GM12878 (cell line): ENCODE data around the gene CDKL5. TPM values are rescaled to one million over a fixed set of nuclear protein-coding genes. Genes with fewer than 3 reads are reported as not detected.

Experiments
- ATAC-seq: fragments of 200-7000 bp; cut with Tn5 transposase; 3 replicates; pipeline ENCODE4 v1.9.1; 2020; ENCODE audit warnings: mild to moderate bottlenecking, moderate library complexity
- BruUV-seq: library from RNA; stranded (reverse); fragments of 400-500 nt; replicated peaks from 2 replicates; lab custom pipeline; 2021; lab: Mats Ljungman, UMichigan
- CTCF ChIA-PET: fragments of 300-600 bp; sonication (Branson Sonifier 250); formaldehyde crosslinking; extraction: SDS; loops from one replicate; lab custom pipeline; 2021; ENCODE audit warnings: inconsistent platforms; lab: Yijun Ruan, JAX
- POLR2A ChIA-PET: fragments of 350-600 bp; formaldehyde crosslinking; extraction: SDS; loops from one replicate; lab custom pipeline; 2021; ENCODE audit warnings: inconsistent platforms; lab: Charles Lee
- RAD21 ChIA-PET: fragments of 300-600 bp; sonication (Branson Sonifier 250); formaldehyde crosslinking; loops from one replicate; lab custom pipeline; 2023; ENCODE audit warnings: antibody characterized with exemption; ENCODE audit not compliant: unreplicated experiment; lab: Charles Lee
- SMC1A ChIA-PET: fragments of 300-600 bp; sonication (Branson Sonifier 250); formaldehyde crosslinking; loops from one replicate; lab custom pipeline; 2023; ENCODE audit not compliant: unreplicated experiment, uncharacterized antibody; lab: Charles Lee
- DNase-seq: peaks from one replicate; pipeline ENCODE4 v3.0.0-alpha.2; 2011; ENCODE audit warnings: low read depth, low spot score
- FAIRE-seq: peaks from 3 replicates; lab custom pipeline; 2011; peaks lifted over from hg19 to GRCh38; lab: Jason Lieb, UNC
- H2AFZ ChIP-seq: 2 replicates; pipeline ENCODE4 v1.6.0; 2011; ENCODE audit warnings: low read depth, low read length, control low read depth; ENCODE audit not compliant: control insufficient read depth
- H3K27ac ChIP-seq: 2 replicates; pipeline ENCODE4 v1.5.1; 2011; ENCODE audit warnings: control low read depth; ENCODE audit not compliant: control insufficient read depth, insufficient read depth
- H3K27me3 ChIP-seq, 2 experiments: replicated peaks in 1 of 2; 2 replicates each; pipeline versions ENCODE4 v1.6.0 to v1.6.1; 2011; ENCODE audit warnings: low read length in 1 of 2; ENCODE audit not compliant: control insufficient read depth in 2 of 2, insufficient read depth in 2 of 2
- H3K36me3 ChIP-seq, 2 experiments: 2 replicates each; pipeline ENCODE4 v1.5.1; 2011; ENCODE audit warnings: low read length in 1 of 2; ENCODE audit not compliant: control insufficient read depth in 2 of 2, insufficient read depth in 2 of 2
- H3K4me1 ChIP-seq: 2 replicates; pipeline ENCODE4 v1.6.1; 2011; ENCODE audit warnings: mild to moderate bottlenecking, low read length, moderate library complexity, mixed read lengths; ENCODE audit not compliant: control insufficient read depth, insufficient read depth
- H3K4me2 ChIP-seq: 2 replicates; pipeline ENCODE4 v1.6.0; 2011; ENCODE audit warnings: control low read depth; ENCODE audit not compliant: control insufficient read depth, insufficient read depth
- H3K4me3 ChIP-seq: fragments of 200-600 bp; sonication (generic); 2 replicates; pipeline ENCODE4 v1.5.1; 2016
- H3K79me2 ChIP-seq: 2 replicates; pipeline ENCODE4 v1.6.0; 2011; ENCODE audit warnings: low read length; ENCODE audit not compliant: control insufficient read depth, insufficient read depth
- H3K9ac ChIP-seq: 2 replicates; pipeline ENCODE4 v1.8.0; 2011; ENCODE audit warnings: low read length, control low read depth, mixed read lengths; ENCODE audit not compliant: control insufficient read depth, insufficient read depth
- H3K9me3 ChIP-seq: replicated peaks from 3 replicates; pipeline ENCODE4 v1.5.1; 2011; ENCODE audit warnings: mild to moderate bottlenecking, low read length; ENCODE audit not compliant: control insufficient read depth, insufficient read depth
- H4K20me1 ChIP-seq: 2 replicates; pipeline ENCODE4 v1.6.0; 2011; ENCODE audit not compliant: control insufficient read depth, insufficient read depth
- CTCF ChIP-seq, 3 experiments: IDR thresholded peaks in 2 of 3; conservative IDR thresholded peaks in 1 of 3; 2 replicates each; pipeline ENCODE4 v1.5.1; 2011; ENCODE audit warnings: low read depth in 3 of 3, low read length in 3 of 3, mild to moderate bottlenecking in 3 of 3, control low read depth in 2 of 3, moderate library complexity in 2 of 3, inconsistent platforms in 1 of 3, mixed read lengths in 1 of 3; ENCODE audit not compliant: control insufficient read depth in 2 of 3, insufficient read depth in 1 of 3; ENCODE audit errors: extremely low read depth in 1 of 3
- GABPA ChIP-seq: IDR thresholded peaks from 2 replicates; pipeline ENCODE4 v1.6.1; 2014; ENCODE audit warnings: antibody characterized with exemption, low read depth, mild to moderate bottlenecking, inconsistent platforms
- HDAC6 ChIP-seq: fragments of 200-600 bp; sonication (generic); IDR thresholded peaks from one replicate; pipeline ENCODE4 v1.8.0; 2017; ENCODE audit warnings: antibody characterized with exemption; ENCODE audit not compliant: unreplicated experiment
- IRF5 ChIP-seq: fragments of 450-650 bp; IDR thresholded peaks from 2 replicates; pipeline ENCODE4 v1.6.1; 2017; ENCODE audit warnings: borderline replicate concordance
- LARP7 ChIP-seq: fragments of 450-650 bp; IDR thresholded peaks from 2 replicates; pipeline ENCODE4 v1.6.1; 2017; ENCODE audit warnings: mild to moderate bottlenecking
- MTA2 ChIP-seq: fragments of 450-650 bp; IDR thresholded peaks from 2 replicates; pipeline ENCODE4 v1.6.1; 2016; ENCODE audit warnings: low read depth, mild to moderate bottlenecking, moderate library complexity
- NFIC ChIP-seq: IDR thresholded peaks from 2 replicates; pipeline ENCODE4 v1.6.1; 2012; ENCODE audit warnings: low read depth, mild to moderate bottlenecking, inconsistent platforms, low read length, moderate library complexity
- NR2C1 ChIP-seq: fragments of 450-650 bp; IDR thresholded peaks from 2 replicates; pipeline ENCODE4 v1.6.1; 2017; ENCODE audit warnings: antibody characterized with exemption, mild to moderate bottlenecking, moderate library complexity
- NRF1 ChIP-seq: conservative IDR thresholded peaks from 2 replicates; pipeline ENCODE4 v1.6.1; 2011; ENCODE audit warnings: mild to moderate bottlenecking, low read depth, low read length, improper control_type of control experiment
- POU2F2 ChIP-seq: IDR thresholded peaks from 3 replicates; pipeline ENCODE4 v1.6.1; 2011; ENCODE audit warnings: low read depth, mild to moderate bottlenecking, low read length, borderline replicate concordance
- RBBP5 ChIP-seq: fragments of 200-600 bp; sonication (generic); conservative IDR thresholded peaks from 2 replicates; pipeline ENCODE4 v1.6.1; 2016
- RELA ChIP-seq: fragments of 450-650 bp; IDR thresholded peaks from 2 replicates; pipeline ENCODE4 v1.8.0; 2014; ENCODE audit warnings: borderline replicate concordance; ENCODE audit not compliant: partially characterized antibody
- SIN3A ChIP-seq: IDR thresholded peaks from 2 replicates; pipeline ENCODE4 v1.6.1; 2012; ENCODE audit warnings: low read depth, low read length, improper control_type of control experiment
- SREBF1 ChIP-seq: IDR thresholded peaks from 2 replicates; pipeline ENCODE4 v1.6.1; 2012; ENCODE audit warnings: mild to moderate bottlenecking, low read length
- SUPT20H ChIP-seq: IDR thresholded peaks from 2 replicates; pipeline ENCODE4 v1.6.1; 2011; ENCODE audit warnings: low read depth, mild to moderate bottlenecking, low read length, moderate library complexity, borderline replicate concordance; ENCODE audit not compliant: control insufficient read depth
- TCF12 ChIP-seq: IDR thresholded peaks from 2 replicates; pipeline ENCODE4 v1.6.1; 2011; ENCODE audit warnings: low read depth, mild to moderate bottlenecking, low read length
- ZBED1 ChIP-seq: IDR thresholded peaks from 2 replicates; pipeline ENCODE4 v1.6.1; 2016; ENCODE audit warnings: borderline replicate concordance
- ZNF384 ChIP-seq: IDR thresholded peaks from 2 replicates; pipeline ENCODE4 v1.6.1; 2012; ENCODE audit warnings: low read depth, mild to moderate bottlenecking, low read length, improper control_type of control experiment, borderline replicate concordance
- WGBS: methylation state at CpG from one replicate; pipeline ENCODE4 v1.1.6; 2016; ENCODE audit warnings: low lambda C conversion rate; ENCODE audit not compliant: insufficient replicate concordance, insufficient coverage; ENCODE audit errors: missing lambda C conversion rate; 5-methylcytosine and 5-hydroxymethylcytosine counted together
- in situ Hi-C: fragments of 300-500 bp; cut with MboI; formaldehyde crosslinking; loops from 9 replicates; pipeline ENCODE4 v1.14.3; 2018; ENCODE audit warnings: mixed read lengths
- intact Hi-C: fragments of 100-400 bp; cut with micrococcal nuclease; formaldehyde crosslinking; loops from one replicate; pipeline ENCODE4 v1.14.2; 2022; ENCODE audit not compliant: unreplicated experiment
- polyA plus RNA-seq, 11 experiments: library from polyadenylated mRNA; depleted of rRNA in 4 of 11; unstranded in 6 of 11; stranded (reverse) in 5 of 11; fragments of >200 nt; fragmentation: Nextera tagmentation in 4 of 11; fragmentation: Illumina TruSeq in 1 of 11; extraction: Ambion mirVana in 4 of 11; extraction: Trizol in 1 of 11; gene quantifications; 1 replicate in 1 of 11; 2 replicates in 10 of 11; pipeline versions ENCODE4 v1.2.1 to v1.2.3, GENCODE V29; 2011 to 2016; ENCODE audit warnings: inconsistent platforms in 2 of 11, missing spikeins in 2 of 11, low read depth in 1 of 11
- total RNA-seq, 4 experiments: library from RNA; depleted of rRNA in 3 of 4; stranded (reverse); fragments of >200 nt in 3 of 4; fragmentation: Illumina TruSeq in 1 of 4; extraction: Trizol in 1 of 4; gene quantifications; 2 replicates each; pipeline versions ENCODE4 v1.2.1 to v1.2.3, GENCODE V29; 2013 to 2021

The CDKL5 gene
- total and polyA plus RNA-seq, 10 of the 15 experiments (the other 5 are each of a cell fraction or from before 2014, with no cell fraction given), result 1.4 to 14.5 (median 6.3) TPM

GRCh38 chrX:18394477-18394876, 30.9 kb upstream of the CDKL5 start:
- Histone ChIP-seq H3K27ac (no peak overlapping the region), H3K4me1 (no peaks in the 10 kb centered on the region), H3K36me3 (no peaks in the 10 kb centered on the region), H3K79me2 (no peaks in the 10 kb centered on the region), H3K4me2 (no peak overlapping the region), H4K20me1 (no peaks in the 10 kb centered on the region), H3K9me3 (no peaks in the 10 kb centered on the region), H3K27me3 (no peaks in the 10 kb centered on the region), H3K4me3 (no peak overlapping the region), H3K9ac (no peak overlapping the region), H2AFZ (no peak overlapping the region)
- BruUV-seq, result no TSS peak
- POLR2A ChIA-PET, result no interaction called here
- RAD21 ChIA-PET, result no interaction called here
- intact Hi-C loops (loop anchor here (5.0 to 10.0 kb wide), 5 partner anchors 370 to 1138 kb away; no protein-coding TSS in a partner anchor), in situ Hi-C loops (loop anchor here (5.0 to 25.0 kb wide), 4 partner anchors 500 to 1668 kb away; no protein-coding TSS in a partner anchor)
- SMC1A ChIA-PET, result interaction anchor here (0.6 kb wide), 2 partner anchors 492 to 988 kb away, joined by 3 read pairs; no protein-coding TSS in a partner anchor
- ATAC-seq (no peak), DNase-seq (no peak), FAIRE-seq (no peak)
- TF ChIP-seq ZBED1 (no peak), IRF5 (no peak), NRF1 (no peak), MTA2 (no peak), LARP7 (no peak), HDAC6 (no peak), GABPA (no peak), RBBP5 (no peak), POU2F2 (no peak), CTCF (IDR thresholded peaks at IDR 0.05 in 2 of 3, conservative IDR thresholded peaks at IDR 0.05 in 1 of 3; ENCODE audit: control insufficient read depth in 2 of 3, extremely low read depth in 1 of 3, insufficient read depth in 1 of 3, low read depth in 3 of 3, low read length in 3 of 3) (no peak), SIN3A (no peak), SUPT20H (no peak), ZNF384 (no peak), SREBF1 (no peak), NFIC (no peak), TCF12 (no peak), NR2C1 (no peak), RELA (no peak)
- CTCF ChIA-PET, result no interaction called here
- 59% methylated on average over 11 of the region's 11 CpGs for WGBS
